Fibroblast of lung (primary cell): ENCODE data around the gene MAP7.

ENCODE experiments used
- EZH2 ChIP-seq: IDR thresholded peaks from 2 replicates; pipeline ENCODE4 v1.5.1; 2012; ENCODE audit warnings: low read length, control low read depth, mild to moderate bottlenecking; ENCODE audit errors: missing control alignments
- TF ChIP-seq, protein P1 (sequence below), 2 donors: IDR thresholded peaks in 1 of 2; conservative IDR thresholded peaks in 1 of 2; 1 replicate in 1 of 2; 2 replicates in 1 of 2; pipeline ENCODE4 v1.5.1; 2011 to 2012; ENCODE audit warnings: low read length in 2 of 2, control low read depth in 1 of 2, inconsistent platforms in 1 of 2, low read depth in 1 of 2, mild to moderate bottlenecking in 1 of 2

DNA sequence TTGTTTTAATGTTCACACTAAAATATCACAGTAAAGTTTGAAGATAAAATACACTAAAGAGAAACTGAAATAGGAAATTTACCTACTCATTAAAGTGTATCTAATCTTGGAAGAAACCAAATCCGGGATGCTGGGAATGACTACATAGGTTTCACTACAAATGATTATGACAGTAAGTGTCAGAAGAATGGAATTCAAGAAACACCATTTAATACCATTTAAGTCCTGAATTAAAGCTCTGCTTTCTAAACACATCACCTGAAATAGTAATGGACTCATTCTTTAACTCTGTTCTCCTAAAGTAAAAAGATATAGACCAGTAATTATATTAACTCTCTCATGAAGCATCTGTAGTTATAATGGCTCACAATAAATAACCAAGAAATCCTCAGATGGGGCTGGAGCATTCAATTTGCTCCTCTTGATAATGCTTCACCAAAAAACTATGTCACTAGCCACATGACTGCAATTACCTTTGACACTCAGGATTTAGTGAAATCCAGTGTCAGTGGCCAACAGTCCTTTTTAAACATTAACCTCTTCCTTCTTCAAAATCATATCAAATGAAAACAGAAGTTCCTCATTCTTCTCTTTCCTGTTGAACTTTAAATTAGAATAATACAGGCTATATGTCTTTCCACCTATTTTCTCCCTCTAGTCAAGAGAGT, 41.4 kb downstream of the MAP7 start:
- TF ChIP-seq, protein P1, sequence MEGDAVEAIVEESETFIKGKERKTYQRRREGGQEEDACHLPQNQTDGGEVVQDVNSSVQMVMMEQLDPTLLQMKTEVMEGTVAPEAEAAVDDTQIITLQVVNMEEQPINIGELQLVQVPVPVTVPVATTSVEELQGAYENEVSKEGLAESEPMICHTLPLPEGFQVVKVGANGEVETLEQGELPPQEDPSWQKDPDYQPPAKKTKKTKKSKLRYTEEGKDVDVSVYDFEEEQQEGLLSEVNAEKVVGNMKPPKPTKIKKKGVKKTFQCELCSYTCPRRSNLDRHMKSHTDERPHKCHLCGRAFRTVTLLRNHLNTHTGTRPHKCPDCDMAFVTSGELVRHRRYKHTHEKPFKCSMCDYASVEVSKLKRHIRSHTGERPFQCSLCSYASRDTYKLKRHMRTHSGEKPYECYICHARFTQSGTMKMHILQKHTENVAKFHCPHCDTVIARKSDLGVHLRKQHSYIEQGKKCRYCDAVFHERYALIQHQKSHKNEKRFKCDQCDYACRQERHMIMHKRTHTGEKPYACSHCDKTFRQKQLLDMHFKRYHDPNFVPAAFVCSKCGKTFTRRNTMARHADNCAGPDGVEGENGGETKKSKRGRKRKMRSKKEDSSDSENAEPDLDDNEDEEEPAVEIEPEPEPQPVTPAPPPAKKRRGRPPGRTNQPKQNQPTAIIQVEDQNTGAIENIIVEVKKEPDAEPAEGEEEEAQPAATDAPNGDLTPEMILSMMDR (conservative IDR thresholded peaks at IDR 0.05 in 1 of 2, IDR thresholded peaks at IDR 0.05 in 1 of 2; ENCODE audit: low read depth in 1 of 2, low read length in 2 of 2), result no peak
- no peak for TF ChIP-seq EZH2
